ENCODE data around the gene PRKX. TPM values are rescaled to one million over a fixed set of nuclear protein-coding genes. Genes with fewer than 3 reads are reported as not detected.

PRKX gene
- total and polyA plus RNA-seq, 12 donors: 1.3 to 6.8 (median 4.6) TPM

- Histone ChIP-seq H3K36me3 (replicated peaks in 1 of 2) (no peaks in the 10 kb centered on the region), H3K4me3 (no peak overlapping the region), H3K4me1 (replicated peaks in 1 of 2) (no peaks in the 10 kb centered on the region), H3K9me3 (replicated peaks in 1 of 3) (no peaks in the 10 kb centered on the region), H3K27me3 (no peaks in the 10 kb centered on the region), H3K27ac (no peak overlapping the region)
- DNase-seq: no peak
- 66 to 76% (median 74%) methylated on average over 8 of the region's 8 CpGs for WGBS, 4 donors
- TF ChIP-seq, protein P1, sequence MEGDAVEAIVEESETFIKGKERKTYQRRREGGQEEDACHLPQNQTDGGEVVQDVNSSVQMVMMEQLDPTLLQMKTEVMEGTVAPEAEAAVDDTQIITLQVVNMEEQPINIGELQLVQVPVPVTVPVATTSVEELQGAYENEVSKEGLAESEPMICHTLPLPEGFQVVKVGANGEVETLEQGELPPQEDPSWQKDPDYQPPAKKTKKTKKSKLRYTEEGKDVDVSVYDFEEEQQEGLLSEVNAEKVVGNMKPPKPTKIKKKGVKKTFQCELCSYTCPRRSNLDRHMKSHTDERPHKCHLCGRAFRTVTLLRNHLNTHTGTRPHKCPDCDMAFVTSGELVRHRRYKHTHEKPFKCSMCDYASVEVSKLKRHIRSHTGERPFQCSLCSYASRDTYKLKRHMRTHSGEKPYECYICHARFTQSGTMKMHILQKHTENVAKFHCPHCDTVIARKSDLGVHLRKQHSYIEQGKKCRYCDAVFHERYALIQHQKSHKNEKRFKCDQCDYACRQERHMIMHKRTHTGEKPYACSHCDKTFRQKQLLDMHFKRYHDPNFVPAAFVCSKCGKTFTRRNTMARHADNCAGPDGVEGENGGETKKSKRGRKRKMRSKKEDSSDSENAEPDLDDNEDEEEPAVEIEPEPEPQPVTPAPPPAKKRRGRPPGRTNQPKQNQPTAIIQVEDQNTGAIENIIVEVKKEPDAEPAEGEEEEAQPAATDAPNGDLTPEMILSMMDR (IDR thresholded peaks at IDR 0.05): no peak
- TF ChIP-seq POLR2A (IDR thresholded peaks at IDR 0.05): no peak
- intact Hi-C loops (cut with DNase I): no loop called here
These were observed 124.0 kb downstream of the PRKX start for GRCh38 chrX:3589474-3589873.

GRCh38 chrX:3585719-3586118 is 127.7 kb downstream of the PRKX start:
- Histone ChIP-seq H3K27me3 (no peaks in the 10 kb centered on the region), H3K36me3 (replicated peaks in 1 of 2) (no peaks in the 10 kb centered on the region), H3K9me3 (replicated peaks in 1 of 3) (no peaks in the 10 kb centered on the region), H3K27ac (no peak overlapping the region), H3K4me1 (replicated peaks in 1 of 2) (no peaks in the 10 kb centered on the region), H3K4me3 (no peak overlapping the region)
- intact Hi-C loops (cut with DNase I): no loop called here
- TF ChIP-seq, protein P1 (IDR thresholded peaks at IDR 0.05): no peak
- no peak for TF ChIP-seq POLR2A (IDR thresholded peaks at IDR 0.05)
- no peak for DNase-seq
- WGBS, 4 donors: 71 to 80% (median 72%) methylated on average over 3 of the region's 3 CpGs

DNA sequence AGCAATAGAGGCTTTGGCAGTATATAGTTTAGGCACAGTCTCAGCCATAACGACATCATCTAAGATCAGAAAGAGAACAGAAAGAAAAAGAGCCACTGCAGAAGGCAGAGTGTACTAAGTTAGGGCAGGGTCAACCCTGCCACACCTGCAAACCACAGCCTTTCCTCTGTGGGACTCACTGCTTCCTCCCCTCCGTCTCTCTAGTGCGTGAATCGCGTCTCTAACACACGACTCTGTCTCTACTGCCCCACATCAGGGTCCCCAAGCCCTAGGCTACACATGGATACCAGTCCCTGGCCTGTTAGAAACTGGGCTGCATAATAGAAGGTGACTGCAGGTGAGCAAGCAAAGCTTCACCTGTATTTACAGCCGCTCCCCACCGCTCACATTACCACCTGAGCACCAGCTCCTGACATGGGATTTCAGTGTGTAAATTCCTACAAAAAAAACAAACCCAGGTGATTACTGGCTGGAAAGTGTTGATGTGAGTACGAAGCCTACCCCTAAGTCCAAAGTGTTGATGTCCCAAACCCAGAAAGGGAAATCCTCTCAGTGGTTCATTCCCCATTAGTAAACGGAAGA is 128.9 kb downstream of the PRKX start:
- Histone ChIP-seq H3K4me1 (replicated peaks in 1 of 2) (no peaks in the 10 kb centered on the region), H3K9me3 (replicated peaks in 1 of 3) (no peaks in the 10 kb centered on the region), H3K27me3 (no peaks in the 10 kb centered on the region), H3K27ac (no peak overlapping the region), H3K36me3 (replicated peaks in 1 of 2) (no peaks in the 10 kb centered on the region), H3K4me3 (no peak overlapping the region)
- WGBS, 4 donors: 72 to 77% (median 75%) methylated on average over 10 of the region's 10 CpGs
- DNase-seq: no peak
- intact Hi-C loops (cut with DNase I): no loop called here
- TF ChIP-seq, protein P1 (IDR thresholded peaks at IDR 0.05): no peak
- no peak for TF ChIP-seq POLR2A (IDR thresholded peaks at IDR 0.05)

GRCh38 chrX:3582451-3582850 is 131.0 kb downstream of the PRKX start:
- H3K36me3 ChIP-seq (replicated peaks in 1 of 2): no peaks in the 10 kb centered on the region
- DNase-seq: no peak

More at GRCh38 chrX:3582451-3582850, 131.0 kb downstream of the PRKX start:
- H3K4me1 ChIP-seq (replicated peaks in 1 of 2): no peaks in the 10 kb centered on the region
- no peak overlapping the region for H3K27ac ChIP-seq
- H3K9me3 ChIP-seq (replicated peaks in 1 of 3): no peaks in the 10 kb centered on the region
- intact Hi-C loops (cut with DNase I): no loop called here
- H3K4me3 ChIP-seq: no peak overlapping the region
- TF ChIP-seq, protein P1 (IDR thresholded peaks at IDR 0.05): no peak
- no peak for TF ChIP-seq POLR2A (IDR thresholded peaks at IDR 0.05)
- H3K27me3 ChIP-seq: no peaks in the 10 kb centered on the region

Measured in adrenal gland (tissue), 12 donors.